ENCODE data around the gene GCHFR.

Gene GCHFR

GRCh38 chr15:40754883-40755811, 8.7 kb upstream of the GCHFR start, which contains the start of gene RMDN3:
Gene RMDN3 (minus strand): TSS chr15:40755254. CDS start chr15:40754783, 471 bp downstream.
- DNase-seq (ENCODE audit: low spot score): peak; percentile 94

GRCh38 chr15:40755812-40756208, 8.1 kb upstream of the GCHFR start:
- DNase-seq (ENCODE audit: low spot score): no peak

- DNase-seq (ENCODE audit: low spot score): no peak
These were observed 6.9 kb upstream of the GCHFR start for GRCh38 chr15:40756938-40757337.

- no peak for DNase-seq (ENCODE audit: low spot score)
These were observed 3.9 kb upstream of the GCHFR start for GRCh38 chr15:40759961-40760360.

GRCh38 chr15:40762919-40763800, 708 bp upstream of the GCHFR start:
- DNase-seq (ENCODE audit: low spot score): peak; percentile 73

- no peak for DNase-seq (ENCODE audit: low spot score)
These were observed 798 bp downstream of the GCHFR start for GRCh38 chr15:40764629-40765103.

GRCh38 chr15:40766194-40766815, 2.4 kb downstream of the GCHFR start:
- no peak for DNase-seq (ENCODE audit: low spot score)

- peak; percentile 66 for DNase-seq (ENCODE audit: low spot score)
These were observed 3.3 kb downstream of the GCHFR start for GRCh38 chr15:40766906-40767837.

GRCh38 chr15:40767838-40768500, 4.1 kb downstream of the GCHFR start:
- DNase-seq (ENCODE audit: low spot score): no peak

- no peak for DNase-seq (ENCODE audit: low spot score)
These were observed 4.8 kb downstream of the GCHFR start for GRCh38 chr15:40768521-40769273.

- DNase-seq (ENCODE audit: low spot score): peak; percentile 96
These were observed 5.6 kb downstream of the GCHFR start, which contains the start of gene C15orf62 for GRCh38 chr15:40769274-40770146. Gene C15orf62 (plus strand): TSS chr15:40769980. CDS start chr15:40770496, 516 bp downstream.

GRCh38 chr15:40770147-40770721, 6.4 kb downstream of the GCHFR start:
- no peak for DNase-seq (ENCODE audit: low spot score)

GRCh38 chr15:40771242-40771641, 7.4 kb downstream of the GCHFR start:
- no peak for DNase-seq (ENCODE audit: low spot score)

- DNase-seq (ENCODE audit: low spot score): no peak
These were observed 8.1 kb downstream of the GCHFR start for GRCh38 chr15:40772014-40772413.

- DNase-seq (ENCODE audit: low spot score): no peak
These were observed 9.6 kb downstream of the GCHFR start for GRCh38 chr15:40773496-40773895.

- DNase-seq (ENCODE audit: low spot score): no peak
These were observed 10.0 kb downstream of the GCHFR start for GRCh38 chr15:40773902-40774301.

GRCh38 chr15:40775007-40775406, 11.1 kb downstream of the GCHFR start:
- DNase-seq (ENCODE audit: low spot score): no peak
